Right forelimb (tissue), 1 donor: ENCODE results near the gene SIMC1.
"Not testable (repeated sequence)": the region's sequence is repeated elsewhere in the genome, so short reads cannot be mapped to it uniquely, and the experiment has no call there.

ENCODE experiments used
- DNase-seq: peaks from one replicate; pipeline ENCODE4 v3.0.0-alpha.2; 2018

Gene SIMC1

DNA sequence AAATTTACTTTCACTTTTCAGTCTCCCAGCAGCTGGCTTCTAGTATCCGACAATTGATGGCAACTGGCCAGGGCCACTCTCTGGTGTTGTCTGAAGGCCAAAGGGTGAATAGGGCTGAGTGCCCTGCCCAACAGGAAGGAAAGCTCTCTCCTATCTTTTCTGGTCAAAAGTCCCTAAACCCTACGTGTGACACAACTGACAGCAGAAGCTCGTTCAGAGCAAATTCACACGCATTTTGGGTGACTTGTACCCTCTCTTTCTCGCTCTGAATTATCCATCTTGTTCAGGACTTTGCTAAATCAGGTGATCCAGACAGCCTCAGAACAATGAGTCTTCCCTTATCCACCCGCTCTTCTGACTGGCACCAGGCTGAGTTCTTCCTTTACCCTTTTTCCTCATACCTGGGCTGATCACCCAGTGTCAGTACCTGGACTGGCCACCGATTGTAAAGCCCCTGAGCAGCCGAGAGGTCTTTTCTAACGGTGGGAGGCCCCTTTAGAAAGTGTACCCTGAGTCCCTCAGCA, 21.8 kb upstream of the SIMC1 start:
- DNase-seq: not testable (repeated sequence)

DNA sequence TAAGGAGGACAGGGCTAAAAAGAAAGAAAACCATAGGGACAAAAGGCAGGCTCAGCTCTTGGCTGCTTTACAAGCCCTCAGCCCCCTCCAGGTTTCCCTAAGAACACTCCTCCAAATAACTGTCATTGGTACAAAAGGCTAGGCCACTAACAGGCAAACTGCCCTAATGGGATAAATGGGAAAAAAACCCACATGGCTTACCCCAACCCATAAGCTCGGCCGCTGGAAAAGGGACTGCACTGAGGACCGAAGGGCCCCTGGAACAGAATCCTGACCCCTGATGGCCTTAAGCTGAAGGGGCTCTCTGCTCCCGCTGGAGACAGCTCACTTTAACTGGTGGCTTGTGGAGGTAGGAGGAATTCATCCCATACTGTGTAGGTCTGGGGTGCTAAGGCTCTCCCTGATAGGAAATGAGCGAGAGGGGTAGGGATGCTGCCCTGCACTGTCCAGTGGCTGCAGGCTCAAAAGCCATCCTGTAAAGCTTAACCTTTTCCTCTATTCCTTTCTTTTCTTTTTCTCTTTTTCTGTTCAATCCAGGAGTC, 21.0 kb upstream of the SIMC1 start:
- not testable (repeated sequence) for DNase-seq

- not testable (repeated sequence) for DNase-seq
Measured at GRCh38 chr5:176217764-176218163, 20.5 kb upstream of the SIMC1 start.

DNA sequence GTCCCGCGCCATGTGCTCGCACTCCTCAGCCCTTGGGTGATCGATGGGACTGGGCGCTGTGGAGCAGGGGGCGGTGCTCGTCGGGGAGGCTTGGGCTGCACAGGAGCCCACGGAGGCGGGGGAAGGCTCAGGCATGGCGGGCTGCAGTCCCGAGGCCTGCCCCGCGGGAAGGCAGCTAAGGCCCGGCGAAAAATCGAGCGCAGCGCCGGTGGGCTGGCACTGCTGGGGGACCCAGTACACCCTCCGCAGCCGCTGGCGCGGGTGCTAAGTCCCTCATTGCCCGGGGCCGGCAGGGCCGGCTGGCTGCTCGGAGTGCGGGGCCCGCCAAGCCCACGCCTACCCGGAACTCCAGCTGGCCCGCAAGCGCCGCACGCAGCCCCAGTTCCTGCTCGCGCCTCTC, 16.2 kb upstream of the SIMC1 start:
- DNase-seq: not testable (repeated sequence)

GRCh38 chr5:176228358-176228757, 9.9 kb upstream of the SIMC1 start:
- not testable (repeated sequence) for DNase-seq

GRCh38 chr5:176233253-176233652, 5.0 kb upstream of the SIMC1 start:
- not testable (repeated sequence) for DNase-seq

DNA sequence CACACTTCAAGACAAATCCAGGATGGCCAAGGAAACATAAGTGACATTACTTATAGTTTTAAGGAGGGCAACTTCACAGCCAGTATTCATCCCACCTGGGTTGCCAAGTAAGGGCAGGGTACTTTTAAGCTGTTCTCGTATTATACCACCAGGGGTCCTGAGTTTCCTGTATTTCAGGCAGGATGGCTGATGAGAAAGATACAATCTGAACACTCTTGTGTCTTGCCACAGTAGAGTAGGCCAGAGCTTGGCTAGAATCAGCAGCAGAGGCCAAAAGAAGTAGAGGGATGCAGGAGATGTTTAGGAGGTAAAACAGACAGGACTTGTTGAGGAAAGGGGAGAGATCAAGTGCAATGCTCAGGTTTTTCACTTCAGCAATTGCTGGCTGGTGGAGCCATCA, 3.1 kb upstream of the SIMC1 start:
- peak; percentile 26 for DNase-seq

GRCh38 chr5:176238645-176239283, 540 bp downstream of the SIMC1 start:
- not testable (repeated sequence) for DNase-seq

GRCh38 chr5:176239304-176239703, 1.1 kb downstream of the SIMC1 start:
- DNase-seq: not testable (repeated sequence)

GRCh38 chr5:176244318-176244717, 6.1 kb downstream of the SIMC1 start:
- DNase-seq: not testable (repeated sequence)

DNA sequence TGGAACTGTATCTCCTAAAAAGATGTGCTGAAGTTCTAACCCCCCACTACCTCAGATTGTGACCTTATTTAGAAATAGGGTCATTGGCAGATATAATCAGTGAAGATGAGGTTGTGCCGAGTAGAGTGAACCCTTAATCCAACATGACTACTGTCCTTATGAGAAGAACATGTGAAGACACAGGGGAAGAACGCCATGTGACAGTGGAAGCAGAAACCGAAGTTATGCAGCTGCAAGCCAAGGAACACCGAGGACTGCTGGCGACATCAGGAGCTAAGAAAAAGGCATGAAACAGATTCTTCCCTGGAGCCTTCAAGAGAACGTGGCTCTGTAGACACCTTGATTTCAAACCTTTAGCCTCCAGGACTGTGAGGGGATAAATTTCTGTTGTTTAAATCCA, 6.8 kb downstream of the SIMC1 start:
- not testable (repeated sequence) for DNase-seq

DNA sequence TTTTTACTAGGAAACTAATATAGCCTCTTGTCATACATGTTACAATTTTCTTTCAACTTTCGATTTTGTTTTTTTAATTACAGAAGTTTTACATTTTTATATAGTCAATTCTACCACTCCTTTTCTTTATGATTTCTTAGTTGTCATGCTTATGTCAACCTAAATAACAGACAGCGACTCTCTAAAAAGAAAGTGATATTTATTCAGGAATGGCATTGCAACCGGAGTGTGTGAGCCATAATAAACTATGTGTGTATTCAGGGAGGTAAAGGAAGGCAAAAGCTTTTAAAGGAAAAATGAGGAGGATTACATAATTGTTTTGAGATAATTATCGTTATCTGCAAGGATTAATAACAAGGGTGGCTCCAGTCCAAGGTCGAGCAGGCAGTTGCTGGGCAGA, 7.3 kb downstream of the SIMC1 start:
- DNase-seq: not testable (repeated sequence)

GRCh38 chr5:176250691-176251090, 12.5 kb downstream of the SIMC1 start:
- not testable (repeated sequence) for DNase-seq

GRCh38 chr5:176252171-176252570, 13.9 kb downstream of the SIMC1 start:
- DNase-seq: not testable (repeated sequence)

- DNase-seq: not testable (repeated sequence)
Measured at GRCh38 chr5:176253370-176254065, 15.3 kb downstream of the SIMC1 start.

- DNase-seq: not testable (repeated sequence)
Measured at GRCh38 chr5:176254066-176254393, 15.8 kb downstream of the SIMC1 start.

DNA sequence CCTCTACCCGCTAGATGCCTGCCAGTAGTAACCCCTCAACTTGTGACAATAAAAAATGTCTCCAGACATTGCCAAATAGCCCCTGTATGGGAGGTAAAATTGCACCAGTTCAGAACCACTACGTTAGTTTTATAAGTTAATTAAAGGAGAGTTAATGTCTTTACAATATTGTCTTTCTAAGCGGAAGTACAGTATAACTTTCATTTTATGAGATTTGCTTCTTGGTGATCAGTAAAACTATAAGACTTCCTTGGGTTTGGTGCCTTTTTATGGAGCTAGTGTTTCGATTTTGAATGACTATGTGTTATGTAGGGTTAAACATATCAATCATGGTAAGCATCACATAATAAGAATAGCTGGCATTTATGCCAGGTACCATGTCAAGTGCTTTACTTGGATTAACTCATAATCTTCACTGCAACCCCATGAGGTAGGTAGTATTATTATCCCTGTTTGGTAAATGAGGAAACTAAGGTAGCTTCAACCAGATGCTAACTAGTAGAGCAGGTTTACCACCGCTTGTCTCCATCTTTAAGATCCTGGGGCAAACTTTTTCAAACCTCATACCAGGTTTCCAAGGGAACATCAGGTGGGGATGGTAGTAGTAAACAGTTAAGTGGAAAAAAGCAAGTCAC, 19.8 kb downstream of the SIMC1 start:
- DNase-seq: not testable (repeated sequence)

- DNase-seq: not testable (repeated sequence)
Measured at GRCh38 chr5:176260682-176261081, 22.5 kb downstream of the SIMC1 start.

GRCh38 chr5:176266448-176266847, 28.2 kb downstream of the SIMC1 start:
- not testable (repeated sequence) for DNase-seq

GRCh38 chr5:176289018-176289417, 50.8 kb downstream of the SIMC1 start:
- not testable (repeated sequence) for DNase-seq

- not testable (repeated sequence) for DNase-seq
Measured at GRCh38 chr5:176290057-176290840, 52.0 kb downstream of the SIMC1 start.

- not testable (repeated sequence) for DNase-seq
Measured at GRCh38 chr5:176305356-176305755, 67.1 kb downstream of the SIMC1 start.
